Measurements from ENCODE around the gene KRT72.

- TF ChIP-seq CTCF (IDR thresholded peaks at IDR 0.05; ENCODE audit: low read depth, low read length, poor library complexity, severe bottlenecking) (no peak), EZH2phosphoT487 (IDR thresholded peaks at IDR 0.05; ENCODE audit: borderline replicate concordance, low read length) (no peak)
Measured at GRCh38 chr12:52607314-52607713, 6.1 kb upstream of the KRT72 start.

Data from DOHH2 (cell line).